ENCODE measurements around the gene C10orf90.

DNA sequence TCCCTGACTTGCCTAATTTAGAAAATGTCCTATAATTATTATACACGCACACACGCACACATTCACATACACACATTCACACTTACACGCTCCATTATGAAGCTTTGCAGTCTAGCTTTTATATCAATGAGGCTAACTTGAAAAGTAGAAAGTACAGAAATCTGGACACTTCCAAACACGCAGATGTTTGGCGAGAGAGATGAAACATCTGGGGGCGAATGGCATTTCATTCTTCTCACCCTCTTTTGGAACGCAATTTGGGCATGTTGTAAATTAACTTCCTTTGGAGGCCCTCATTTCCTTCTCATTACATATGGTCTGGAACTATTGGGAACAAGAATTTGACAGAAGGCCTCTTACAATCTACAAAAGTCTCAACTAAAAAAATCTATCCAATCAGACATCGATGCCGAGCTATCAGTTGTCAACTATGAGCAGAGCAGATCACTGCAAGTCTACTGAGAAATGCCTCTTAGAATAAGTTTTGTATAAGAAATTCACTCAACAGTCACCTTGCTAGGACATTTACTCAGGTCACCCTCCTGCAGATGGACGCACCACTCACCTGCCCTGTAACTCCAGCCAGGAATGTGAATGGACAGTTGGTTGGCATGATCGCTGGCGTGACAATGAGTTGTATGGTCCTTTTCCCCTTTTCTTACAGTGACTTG, 167.0 kb downstream of the C10orf90 start:
- no peak for TF ChIP-seq EGR1 (IDR thresholded peaks at IDR 0.05; ENCODE audit: low read depth in 2 of 2)
- TF ChIP-seq, protein P1, sequence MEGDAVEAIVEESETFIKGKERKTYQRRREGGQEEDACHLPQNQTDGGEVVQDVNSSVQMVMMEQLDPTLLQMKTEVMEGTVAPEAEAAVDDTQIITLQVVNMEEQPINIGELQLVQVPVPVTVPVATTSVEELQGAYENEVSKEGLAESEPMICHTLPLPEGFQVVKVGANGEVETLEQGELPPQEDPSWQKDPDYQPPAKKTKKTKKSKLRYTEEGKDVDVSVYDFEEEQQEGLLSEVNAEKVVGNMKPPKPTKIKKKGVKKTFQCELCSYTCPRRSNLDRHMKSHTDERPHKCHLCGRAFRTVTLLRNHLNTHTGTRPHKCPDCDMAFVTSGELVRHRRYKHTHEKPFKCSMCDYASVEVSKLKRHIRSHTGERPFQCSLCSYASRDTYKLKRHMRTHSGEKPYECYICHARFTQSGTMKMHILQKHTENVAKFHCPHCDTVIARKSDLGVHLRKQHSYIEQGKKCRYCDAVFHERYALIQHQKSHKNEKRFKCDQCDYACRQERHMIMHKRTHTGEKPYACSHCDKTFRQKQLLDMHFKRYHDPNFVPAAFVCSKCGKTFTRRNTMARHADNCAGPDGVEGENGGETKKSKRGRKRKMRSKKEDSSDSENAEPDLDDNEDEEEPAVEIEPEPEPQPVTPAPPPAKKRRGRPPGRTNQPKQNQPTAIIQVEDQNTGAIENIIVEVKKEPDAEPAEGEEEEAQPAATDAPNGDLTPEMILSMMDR (IDR thresholded peaks at IDR 0.05; ENCODE audit: low read depth, low read length, missing input control), result no peak
- no peak for TF ChIP-seq TAF1 (conservative IDR thresholded peaks at IDR 0.05)
- no peak for TF ChIP-seq YY1 (IDR thresholded peaks at IDR 0.05)
- no peak for TF ChIP-seq JUND (IDR thresholded peaks at IDR 0.05)
- no peak for TF ChIP-seq GABPA (IDR thresholded peaks at IDR 0.05 in 1 of 2, conservative IDR thresholded peaks at IDR 0.05 in 1 of 2)
- TF ChIP-seq MAX (IDR thresholded peaks at IDR 0.05), result no peak
- no peak for TF ChIP-seq NR2F2 (IDR thresholded peaks at IDR 0.05)
- TF ChIP-seq, protein P2, sequence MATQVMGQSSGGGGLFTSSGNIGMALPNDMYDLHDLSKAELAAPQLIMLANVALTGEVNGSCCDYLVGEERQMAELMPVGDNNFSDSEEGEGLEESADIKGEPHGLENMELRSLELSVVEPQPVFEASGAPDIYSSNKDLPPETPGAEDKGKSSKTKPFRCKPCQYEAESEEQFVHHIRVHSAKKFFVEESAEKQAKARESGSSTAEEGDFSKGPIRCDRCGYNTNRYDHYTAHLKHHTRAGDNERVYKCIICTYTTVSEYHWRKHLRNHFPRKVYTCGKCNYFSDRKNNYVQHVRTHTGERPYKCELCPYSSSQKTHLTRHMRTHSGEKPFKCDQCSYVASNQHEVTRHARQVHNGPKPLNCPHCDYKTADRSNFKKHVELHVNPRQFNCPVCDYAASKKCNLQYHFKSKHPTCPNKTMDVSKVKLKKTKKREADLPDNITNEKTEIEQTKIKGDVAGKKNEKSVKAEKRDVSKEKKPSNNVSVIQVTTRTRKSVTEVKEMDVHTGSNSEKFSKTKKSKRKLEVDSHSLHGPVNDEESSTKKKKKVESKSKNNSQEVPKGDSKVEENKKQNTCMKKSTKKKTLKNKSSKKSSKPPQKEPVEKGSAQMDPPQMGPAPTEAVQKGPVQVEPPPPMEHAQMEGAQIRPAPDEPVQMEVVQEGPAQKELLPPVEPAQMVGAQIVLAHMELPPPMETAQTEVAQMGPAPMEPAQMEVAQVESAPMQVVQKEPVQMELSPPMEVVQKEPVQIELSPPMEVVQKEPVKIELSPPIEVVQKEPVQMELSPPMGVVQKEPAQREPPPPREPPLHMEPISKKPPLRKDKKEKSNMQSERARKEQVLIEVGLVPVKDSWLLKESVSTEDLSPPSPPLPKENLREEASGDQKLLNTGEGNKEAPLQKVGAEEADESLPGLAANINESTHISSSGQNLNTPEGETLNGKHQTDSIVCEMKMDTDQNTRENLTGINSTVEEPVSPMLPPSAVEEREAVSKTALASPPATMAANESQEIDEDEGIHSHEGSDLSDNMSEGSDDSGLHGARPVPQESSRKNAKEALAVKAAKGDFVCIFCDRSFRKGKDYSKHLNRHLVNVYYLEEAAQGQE (IDR thresholded peaks at IDR 0.05), result no peak
- no peak for TF ChIP-seq RAD21 (IDR thresholded peaks at IDR 0.05)
- no peak for TF ChIP-seq FOXA1 (IDR thresholded peaks at IDR 0.05)

Measured in liver (tissue), 3 donors.